B cell (primary cell): ENCODE data around the gene CCDC85B.

ENCODE experiments used
- CTCF ChIP-seq: fragments of 200-600 bp; IDR thresholded peaks from one replicate; pipeline ENCODE4 v1.8.0; 2022; ENCODE audit warnings: antibody characterized with exemption, mild to moderate bottlenecking
- EZH2 ChIP-seq: IDR thresholded peaks from 2 replicates; pipeline ENCODE4 v1.6.1; 2012; ENCODE audit warnings: borderline replicate concordance, low read depth, mild to moderate bottlenecking, moderate library complexity, low read length; ENCODE audit not compliant: insufficient read depth, poor library complexity, severe bottlenecking

- TF ChIP-seq CTCF (peak; percentile 47), EZH2 (no peak)
These were observed 39.3 kb upstream of the CCDC85B start for GRCh38 chr11:65851083-65851579.
